ENCODE data around the gene ZFP36L1. TPM values are rescaled to one million over a fixed set of nuclear protein-coding genes. Genes with fewer than 3 reads are reported as not detected.
A peak's percentile ranks its signal among the peaks of the same experiment; 100 is the strongest.

ZFP36L1 gene
- total RNA-seq, 4 donors from 2014 or later = 180 to 712 (median 266) TPM

GRCh38 chr14:68813318-68813838 is 20.5 kb upstream of the ZFP36L1 start:
- intact Hi-C loops (cut with DNase I; ENCODE audit: low total_unique reads) = no loop called here
- TF ChIP-seq EP300 (IDR thresholded peaks at IDR 0.05; ENCODE audit: low read depth) (no peak), CTCF (IDR thresholded peaks at IDR 0.05) (no peak), POLR2A (IDR thresholded peaks at IDR 0.05) (no peak), POLR2AphosphoS5 (IDR thresholded peaks at IDR 0.05) (no peak)
- peak overlapping the region; percentile 94 to 97 (median 96) for H3K27ac ChIP-seq
- H3K27me3 ChIP-seq = no peaks in the 10 kb centered on the region
- WGBS, 2 donors (ENCODE audit: low coverage in 1 of 2) = 76% methylated on average over 5 of the region's 5 CpGs; no CpG with 5 or more reads in 1 of the 2 donors
- no peak overlapping the region for H3K4me3 ChIP-seq
- no peaks in the 10 kb centered on the region for H3K36me3 ChIP-seq
- in situ Hi-C loops (cut with MboI; ENCODE audit: low pct_ligation_motif_present in 1 of 4, low pct_unique_long_range_greater_than_20kb in 1 of 4, low sequenced_read_pairs in 3 of 4) = loop anchor here in 2 of 4 donors (10.0 to 25.0 kb wide), 2 partner anchors 569 to 576 kb away; no protein-coding TSS in a partner anchor
- DNase-seq = no peak
- peaks cover 39 to 69% (median 45%) of the 10 kb centered on the region in 4 donors for H3K4me1 ChIP-seq
- H3K9me3 ChIP-seq = no peaks in the 10 kb centered on the region

GRCh38 chr14:68811171-68811570 is 18.3 kb upstream of the ZFP36L1 start:
- Histone ChIP-seq H3K9me3 (no peaks in the 10 kb centered on the region), H3K27ac (no peak overlapping the region), H3K36me3 (no peaks in the 10 kb centered on the region), H3K4me3 (no peak overlapping the region), H3K4me1 (peaks cover 54 to 82% (median 62%) of the 10 kb centered on the region in 4 donors), H3K27me3 (no peaks in the 10 kb centered on the region)
- intact Hi-C loops (cut with DNase I; ENCODE audit: low total_unique reads) (no loop called here), in situ Hi-C loops (cut with MboI; ENCODE audit: low pct_ligation_motif_present in 1 of 4, low pct_unique_long_range_greater_than_20kb in 1 of 4, low sequenced_read_pairs in 3 of 4) (loop anchor here in 2 of 4 donors (10.0 to 25.0 kb wide), 2 partner anchors 566 to 574 kb away; no protein-coding TSS in a partner anchor)
- DNase-seq = no peak
- TF ChIP-seq POLR2A (IDR thresholded peaks at IDR 0.05) (no peak), POLR2AphosphoS5 (IDR thresholded peaks at IDR 0.05) (no peak), EP300 (IDR thresholded peaks at IDR 0.05; ENCODE audit: low read depth) (no peak), CTCF (IDR thresholded peaks at IDR 0.05) (no peak)
- WGBS, 2 donors (ENCODE audit: low coverage in 1 of 2) = 89% methylated on average over 10 of the region's 10 CpGs; no CpG with 5 or more reads in 1 of the 2 donors

- intact Hi-C loops (cut with DNase I; ENCODE audit: low total_unique reads) (no loop called here), in situ Hi-C loops (cut with MboI; ENCODE audit: low pct_ligation_motif_present in 1 of 4, low pct_unique_long_range_greater_than_20kb in 1 of 4, low sequenced_read_pairs in 3 of 4) (loop anchor here in 2 of 4 donors (10.0 to 25.0 kb wide), 2 partner anchors 566 to 573 kb away; no protein-coding TSS in a partner anchor)
- Histone ChIP-seq H3K4me3 (no peak overlapping the region), H3K27ac (peak overlapping the region in 2 of 4 donors; percentile 77 to 87), H3K9me3 (no peaks in the 10 kb centered on the region), H3K36me3 (no peaks in the 10 kb centered on the region), H3K27me3 (no peaks in the 10 kb centered on the region), H3K4me1 (peaks cover 52 to 81% (median 56%) of the 10 kb centered on the region in 4 donors)
- WGBS, 2 donors (ENCODE audit: low coverage in 1 of 2) = 91 to 93% methylated on average over 2 to 8 of the region's 8 CpGs
- DNase-seq = no peak
- no peak for TF ChIP-seq EP300 (IDR thresholded peaks at IDR 0.05; ENCODE audit: low read depth)
These were observed 17.6 kb upstream of the ZFP36L1 start for GRCh38 chr14:68810173-68811153.

GRCh38 chr14:68809524-68809923 is 16.7 kb upstream of the ZFP36L1 start:
- in situ Hi-C loops (cut with MboI; ENCODE audit: low pct_ligation_motif_present in 1 of 4, low pct_unique_long_range_greater_than_20kb in 1 of 4, low sequenced_read_pairs in 3 of 4) = loop anchor here in 1 of 4 donors (25.0 kb wide), 1 partner anchor 572 kb away; no protein-coding TSS in a partner anchor
- Histone ChIP-seq H3K27ac (peak overlapping the region; percentile 77 to 87 (median 82)), H3K9me3 (no peaks in the 10 kb centered on the region), H3K4me1 (peaks cover 43 to 78% (median 50%) of the 10 kb centered on the region in 4 donors), H3K4me3 (no peak overlapping the region), H3K27me3 (no peaks in the 10 kb centered on the region), H3K36me3 (no peaks in the 10 kb centered on the region)
- intact Hi-C loops (cut with DNase I; ENCODE audit: low total_unique reads) = no loop called here
- no peak for DNase-seq
- WGBS, 2 donors (ENCODE audit: low coverage in 1 of 2) = 78 to 91% methylated on average over 3 to 4 of the region's 4 CpGs
- TF ChIP-seq EP300 (IDR thresholded peaks at IDR 0.05; ENCODE audit: low read depth) (no peak), POLR2A (IDR thresholded peaks at IDR 0.05) (no peak), CTCF (IDR thresholded peaks at IDR 0.05) (no peak), POLR2AphosphoS5 (IDR thresholded peaks at IDR 0.05) (no peak)
